HFF-Myc (cell line): Measurements from ENCODE around the gene P2RY11.

Experiments used
- DNase-seq: peaks from one replicate; pipeline ENCODE4 v3.0.0-alpha.2; 2011; ENCODE audit warnings: low read depth; ENCODE audit errors: extremely low read depth
- H3K4me3 ChIP-seq: replicated peaks from 2 replicates; pipeline ENCODE4 v1.5.1; 2011; ENCODE audit warnings: low read depth, mild to moderate bottlenecking, control low read depth, low read length
- CTCF ChIP-seq: IDR thresholded peaks from 2 replicates; pipeline ENCODE4 v1.5.1; 2012; ENCODE audit warnings: mild to moderate bottlenecking, low read depth, low read length, control low read depth; ENCODE audit errors: missing control alignments

P2RY11 gene

GRCh38 chr19:10076535-10076934, 35.0 kb upstream of the P2RY11 start:
- no peak for TF ChIP-seq CTCF
- no peak overlapping the region for H3K4me3 ChIP-seq
- DNase-seq = no peak

DNA sequence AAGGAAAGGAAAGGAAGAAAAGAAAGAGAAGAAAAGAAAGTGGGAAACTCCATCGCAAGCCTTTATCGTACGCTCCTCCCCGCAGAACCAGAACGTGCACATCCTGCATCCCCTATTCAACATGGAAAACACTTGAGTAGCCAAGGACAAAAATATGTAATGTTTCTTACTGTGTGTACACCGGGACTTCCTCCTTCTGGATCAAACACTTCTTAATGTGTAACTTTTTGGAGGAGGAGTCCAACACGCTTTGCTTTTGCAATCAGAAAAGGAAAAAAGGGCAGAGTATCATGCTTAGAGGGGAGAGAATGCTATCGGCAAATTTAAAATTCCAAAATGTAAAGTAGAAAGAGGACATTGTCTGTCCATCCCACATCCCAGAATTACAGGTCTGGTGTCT, 33.2 kb upstream of the P2RY11 start:
- TF ChIP-seq CTCF = no peak
- no peak overlapping the region for H3K4me3 ChIP-seq
- DNase-seq = no peak

- no peak for DNase-seq
- no peak for TF ChIP-seq CTCF
- H3K4me3 ChIP-seq = no peak overlapping the region
These were observed 32.5 kb upstream of the P2RY11 start for GRCh38 chr19:10079031-10079453.

DNA sequence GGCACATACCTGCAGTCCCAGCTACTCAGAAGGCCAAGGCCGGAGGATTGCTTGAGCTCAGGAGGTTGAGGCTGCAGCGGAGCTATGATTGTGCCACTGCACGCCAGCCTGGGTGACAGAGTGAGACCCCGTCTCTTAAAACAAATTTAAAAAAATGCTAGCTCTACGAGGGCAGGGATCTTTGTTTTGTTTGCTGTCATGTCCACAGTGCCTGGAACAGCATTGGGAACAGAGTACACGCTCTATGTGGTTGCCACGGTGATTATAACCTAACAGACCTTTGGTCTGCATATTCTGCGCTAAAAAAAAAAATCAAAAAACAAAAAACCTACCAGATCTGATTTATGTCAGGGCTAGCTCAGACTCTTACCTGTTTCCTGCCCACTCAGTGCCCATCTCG, 27.6 kb upstream of the P2RY11 start:
- H3K4me3 ChIP-seq = no peak overlapping the region
- TF ChIP-seq CTCF = no peak
- DNase-seq = no peak

DNA sequence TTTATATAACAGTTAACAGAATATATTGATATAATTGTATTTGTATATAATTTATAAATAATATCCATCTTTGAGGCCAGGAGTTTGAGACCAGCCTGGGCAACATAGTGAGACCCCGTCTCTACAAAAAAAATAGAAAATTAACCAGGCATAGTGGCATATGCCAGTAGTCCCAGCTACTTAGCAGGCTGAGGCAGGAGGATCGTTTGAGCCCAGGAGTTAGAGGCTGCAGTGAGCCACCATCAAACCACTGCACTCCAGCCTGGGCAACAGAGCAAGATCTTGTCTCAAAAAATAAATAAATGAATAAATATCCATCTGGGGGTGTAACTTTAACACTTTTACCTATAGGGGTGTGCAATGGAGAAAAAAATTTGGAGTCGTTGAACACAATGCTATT, 26.7 kb upstream of the P2RY11 start:
- no peak for DNase-seq
- TF ChIP-seq CTCF = no peak
- H3K4me3 ChIP-seq = no peak overlapping the region

GRCh38 chr19:10085641-10086590, 25.6 kb upstream of the P2RY11 start, which contains the start of gene SHFL:
Gene SHFL (plus strand): TSS chr19:10086317. CDS start chr19:10086428, 111 bp downstream.
- TF ChIP-seq CTCF = no peak
- peak within 1 kb of the TSS; percentile 66 for H3K4me3 ChIP-seq
- no peak for DNase-seq
